ENCODE measurements around the gene KRT8.
A peak's percentile ranks its signal among the peaks of the same experiment; 100 is the strongest.
"Not testable (repeated sequence)": the region's sequence is repeated elsewhere in the genome, so short reads cannot be mapped to it uniquely, and the experiment has no call there.

Gene KRT8

DNA sequence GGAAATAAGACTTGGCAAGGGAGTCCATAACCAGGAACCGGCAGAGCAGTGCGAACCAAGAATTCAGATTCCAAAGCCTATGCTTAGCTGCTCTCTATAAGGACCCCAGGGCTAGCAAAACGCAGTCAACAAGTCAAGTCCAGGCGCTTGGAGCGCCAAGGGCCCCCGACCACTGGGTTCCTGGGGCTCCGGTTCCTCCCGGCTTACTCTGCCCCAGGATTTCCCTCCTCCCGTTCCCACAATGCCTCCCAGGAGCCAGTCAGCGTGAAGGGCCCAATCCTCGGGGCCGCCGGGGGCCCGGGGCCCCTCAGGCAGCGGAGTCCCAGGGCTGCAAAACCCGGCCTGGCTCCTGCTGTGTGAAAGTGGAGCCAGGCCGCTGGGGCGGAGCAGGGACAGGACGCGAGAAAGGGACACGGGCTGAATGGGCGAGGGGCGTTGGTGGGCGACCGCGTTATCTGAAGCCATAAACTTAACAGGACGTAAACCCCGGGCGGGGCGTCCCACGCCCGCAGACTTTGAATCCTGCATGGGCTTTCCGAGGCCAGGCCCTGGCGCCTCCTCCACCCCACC, 1.5 kb downstream of the KRT8 start:
- DNase-seq (ENCODE audit: extremely low read depth in 1 of 2, low read depth in 1 of 2) = peak in 1 of 2 donors; percentile 45

DNA sequence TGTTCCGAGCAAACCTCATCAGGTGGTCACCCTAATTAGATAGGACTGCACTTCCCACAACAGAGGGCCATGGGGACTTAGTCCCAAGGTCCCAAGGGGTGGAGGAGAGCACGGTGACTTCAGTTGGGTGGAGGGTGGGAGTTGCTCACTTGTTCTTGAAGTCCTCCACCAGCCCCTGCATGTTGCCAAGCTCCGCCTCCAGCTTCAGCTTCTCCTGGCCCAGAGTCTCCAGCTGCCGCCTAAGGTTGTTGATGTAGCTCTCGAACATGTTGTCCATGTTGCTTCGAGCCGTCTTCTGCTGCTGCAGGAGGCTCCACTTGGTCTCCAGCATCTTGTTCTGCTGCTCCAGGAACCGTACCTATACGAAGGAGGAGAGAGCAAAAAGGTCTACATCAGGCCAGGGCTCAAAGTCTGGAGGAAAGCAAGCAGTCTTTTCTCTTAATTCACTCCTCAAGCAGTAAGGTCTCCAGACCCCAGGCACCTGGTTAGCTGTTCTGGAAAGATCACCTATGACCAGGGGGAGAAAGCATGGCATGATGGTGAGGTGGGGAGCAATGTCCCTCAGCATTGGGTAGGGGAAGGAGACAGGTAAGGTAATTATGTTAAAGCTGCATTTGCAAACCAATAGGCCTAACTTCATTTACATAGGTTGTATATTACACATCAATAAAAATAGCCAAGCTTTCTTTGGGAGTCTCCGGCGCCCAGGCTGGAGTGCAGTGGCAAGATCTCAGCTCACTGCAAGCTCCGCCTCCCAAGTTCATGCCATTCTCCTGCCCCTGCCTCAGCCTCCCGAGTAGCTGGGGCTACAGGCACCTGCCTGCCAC, 2.9 kb downstream of the KRT8 start:
- no peak for DNase-seq (ENCODE audit: extremely low read depth in 1 of 2, low read depth in 1 of 2)

DNA sequence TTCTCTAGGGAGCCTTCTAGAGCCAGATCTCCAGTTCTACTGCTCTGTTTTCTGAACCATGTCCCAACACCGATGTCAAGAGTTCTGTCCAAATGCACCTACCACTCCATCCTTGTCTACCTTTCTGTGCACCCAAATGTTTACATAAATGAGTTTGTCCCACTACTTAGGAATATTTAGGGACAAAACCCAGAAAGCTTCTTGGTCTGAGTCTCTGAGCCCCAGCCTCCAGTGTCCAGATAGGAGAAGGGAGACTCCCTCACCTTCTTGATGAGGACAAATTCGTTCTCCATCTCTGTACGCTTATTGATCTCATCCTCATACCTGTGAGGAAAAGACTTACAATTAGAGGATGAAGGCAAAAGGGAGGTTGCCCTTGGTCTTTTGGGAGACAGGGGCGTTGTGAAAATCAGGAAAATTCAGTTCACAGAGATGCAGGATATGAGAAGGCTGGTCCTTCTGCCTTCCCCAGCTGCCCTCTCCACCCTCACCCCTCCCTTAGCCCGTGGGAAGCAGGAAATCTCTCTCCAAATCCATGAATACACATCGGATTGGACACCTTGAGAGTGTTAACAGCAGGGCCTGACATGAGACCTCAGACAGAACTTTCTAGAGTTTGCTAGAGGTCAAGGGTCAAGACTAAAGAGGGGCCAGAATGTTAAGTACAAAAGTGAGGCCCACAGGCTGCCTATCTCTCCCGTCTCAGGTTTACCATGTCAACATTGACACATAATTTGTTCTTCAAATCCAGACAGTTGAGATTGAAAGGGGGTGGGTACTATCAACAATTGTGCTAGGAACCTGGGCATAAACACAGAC, 3.8 kb downstream of the KRT8 start:
- no peak for DNase-seq (ENCODE audit: extremely low read depth in 1 of 2, low read depth in 1 of 2)

DNA sequence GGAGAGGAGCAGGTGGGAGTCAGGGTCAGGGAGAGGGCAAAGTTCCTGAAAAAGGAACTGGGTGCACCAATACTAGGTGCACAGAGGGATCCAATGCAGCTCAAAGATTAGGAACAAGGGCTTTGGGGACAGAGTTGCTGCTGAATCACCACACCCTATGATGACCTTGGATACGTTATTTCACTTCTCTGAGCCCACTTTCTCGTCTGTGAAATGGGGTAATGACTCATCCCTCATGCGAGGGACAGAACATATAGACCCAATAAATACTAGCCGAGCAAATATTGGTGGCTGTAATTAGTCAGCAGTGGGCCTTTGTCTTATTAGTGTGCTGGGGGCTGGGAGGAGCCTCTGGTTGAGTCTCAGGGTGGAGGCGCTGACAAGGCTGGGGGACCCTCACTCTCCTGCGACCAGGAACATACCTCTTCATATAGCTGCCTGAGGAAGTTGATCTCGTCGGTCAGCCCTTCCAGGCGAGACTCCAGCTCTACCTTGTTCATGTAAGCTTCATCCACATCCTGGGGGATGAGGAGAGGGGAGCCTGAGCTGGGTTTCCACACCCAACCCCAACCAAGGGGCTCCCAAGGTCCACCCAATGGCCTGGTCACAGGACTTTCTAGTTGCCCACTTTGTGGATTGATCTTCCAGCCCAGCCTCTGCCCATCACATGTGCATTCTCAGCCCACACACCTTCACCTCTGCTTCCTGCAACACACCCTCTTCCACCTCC, 4.5 kb downstream of the KRT8 start:
- no peak for DNase-seq (ENCODE audit: extremely low read depth in 1 of 2, low read depth in 1 of 2)

DNA sequence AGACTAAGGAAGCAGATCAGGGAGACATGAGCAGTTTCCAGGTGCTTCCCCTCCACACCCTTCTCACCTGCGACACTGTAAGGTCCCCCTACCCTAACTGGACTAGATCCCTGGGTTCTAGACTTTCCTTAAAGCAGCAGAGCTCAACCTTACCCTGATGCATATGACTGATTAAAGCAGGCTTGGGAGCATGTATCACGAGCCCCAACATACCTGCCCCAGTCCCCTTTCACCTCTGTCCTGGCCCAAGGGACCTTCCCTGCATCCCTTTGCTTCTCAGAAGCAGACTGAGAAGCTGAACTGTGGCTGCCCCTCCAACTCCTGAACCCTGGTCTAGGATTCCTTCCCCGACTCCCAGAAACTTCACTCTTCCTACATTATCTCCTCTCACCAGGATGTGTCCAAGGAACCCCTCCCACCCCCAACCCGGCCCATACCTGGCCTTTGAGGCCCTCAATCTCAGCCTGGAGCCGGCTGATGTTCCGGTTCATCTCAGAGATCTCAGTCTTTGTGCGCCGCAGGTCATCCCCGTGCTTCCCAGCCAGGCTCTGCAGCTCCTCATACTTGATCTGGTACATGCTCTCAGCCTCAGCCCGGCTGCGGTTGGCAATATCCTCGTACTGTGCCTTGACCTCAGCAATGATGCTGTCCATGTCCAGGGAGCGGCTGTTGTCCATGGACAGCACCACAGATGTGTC, 5.4 kb downstream of the KRT8 start:
- DNase-seq (ENCODE audit: extremely low read depth in 1 of 2, low read depth in 1 of 2) = no peak

DNA sequence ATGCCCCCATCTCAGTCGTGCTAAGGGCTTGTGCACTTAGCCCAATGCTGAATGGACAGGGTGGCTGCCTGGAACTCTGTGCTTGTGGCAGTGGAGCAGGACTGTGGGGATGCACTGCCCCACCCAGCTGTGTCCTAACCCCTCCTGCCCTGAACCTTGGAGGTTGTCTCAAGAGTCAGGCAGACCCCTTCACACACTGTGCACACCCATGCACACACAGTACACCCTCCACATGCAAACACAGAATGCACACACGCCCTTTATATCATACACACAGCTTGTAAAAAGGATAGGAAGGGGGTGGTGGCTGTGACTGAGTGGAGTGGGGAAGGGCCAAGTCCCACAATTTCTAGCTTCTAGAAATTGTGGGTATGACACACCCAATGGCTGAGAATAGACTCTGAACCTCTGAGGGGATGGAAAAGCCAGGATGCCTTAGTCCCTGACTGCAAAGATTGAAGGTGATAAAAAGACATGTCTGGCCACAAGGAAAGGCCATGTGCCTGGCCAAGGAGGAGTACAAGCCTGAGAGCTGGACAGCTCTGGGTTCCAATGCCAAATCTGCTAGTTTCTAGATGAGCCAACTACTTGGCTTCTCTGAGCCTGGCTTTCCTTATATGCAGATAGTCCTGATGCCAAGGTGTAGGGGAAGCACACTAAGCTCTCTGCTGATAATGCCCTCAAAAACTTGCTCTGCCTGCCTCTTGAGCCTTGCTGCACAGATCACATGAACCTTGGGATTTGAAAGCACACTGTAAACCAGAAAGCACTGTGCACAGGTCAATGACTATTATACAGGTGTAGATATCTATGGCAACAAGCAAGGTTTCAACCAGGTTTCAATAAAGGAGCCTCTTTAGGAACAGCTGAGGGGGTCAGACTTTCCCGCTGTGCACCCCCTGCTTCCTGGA, 8.4 kb downstream of the KRT8 start:
- DNase-seq (ENCODE audit: extremely low read depth in 1 of 2, low read depth in 1 of 2) = no peak

DNA sequence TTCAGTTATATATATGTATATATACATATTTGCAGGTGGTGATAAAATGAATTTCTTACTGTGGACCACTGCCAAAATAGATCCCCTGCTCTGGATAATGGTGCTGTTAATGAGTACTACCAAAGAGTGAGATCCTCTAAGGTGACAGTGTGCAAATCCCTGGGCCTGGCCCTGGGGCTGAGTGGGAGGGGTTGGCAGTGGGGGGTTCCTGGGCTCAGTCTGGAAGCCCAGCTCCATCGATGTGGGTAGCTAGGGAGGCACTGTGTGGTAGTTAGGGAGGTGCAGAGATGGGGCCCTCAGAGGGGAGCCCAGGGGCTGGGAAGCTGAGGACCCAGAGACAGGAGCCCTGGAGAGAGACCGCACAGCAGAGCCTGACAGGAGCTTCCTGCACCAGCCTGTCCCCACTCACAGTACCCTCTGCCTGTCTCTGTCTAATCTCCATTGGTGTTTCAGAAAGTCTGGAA, 9.1 kb downstream of the KRT8 start:
- no peak for DNase-seq (ENCODE audit: extremely low read depth in 1 of 2, low read depth in 1 of 2)

DNA sequence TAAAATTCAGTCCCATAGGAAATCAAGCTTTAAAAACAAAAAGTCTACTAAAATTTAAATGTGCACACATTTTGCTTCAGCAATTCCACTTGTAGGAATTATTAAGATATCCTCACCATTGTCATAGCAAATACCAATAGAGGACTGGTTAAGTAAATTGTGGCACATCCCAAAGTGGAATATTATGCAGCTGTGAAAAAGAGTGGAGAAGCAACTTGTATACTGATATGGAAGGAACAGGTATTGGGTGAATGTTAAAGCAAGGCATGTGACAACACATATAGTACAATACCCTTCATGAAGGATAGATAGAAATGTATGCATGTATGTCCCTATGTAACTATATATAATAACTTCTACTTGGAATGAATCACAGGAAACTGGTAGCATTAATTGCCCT, 11.9 kb downstream of the KRT8 start:
- DNase-seq (ENCODE audit: extremely low read depth in 1 of 2, low read depth in 1 of 2) = no peak

DNA sequence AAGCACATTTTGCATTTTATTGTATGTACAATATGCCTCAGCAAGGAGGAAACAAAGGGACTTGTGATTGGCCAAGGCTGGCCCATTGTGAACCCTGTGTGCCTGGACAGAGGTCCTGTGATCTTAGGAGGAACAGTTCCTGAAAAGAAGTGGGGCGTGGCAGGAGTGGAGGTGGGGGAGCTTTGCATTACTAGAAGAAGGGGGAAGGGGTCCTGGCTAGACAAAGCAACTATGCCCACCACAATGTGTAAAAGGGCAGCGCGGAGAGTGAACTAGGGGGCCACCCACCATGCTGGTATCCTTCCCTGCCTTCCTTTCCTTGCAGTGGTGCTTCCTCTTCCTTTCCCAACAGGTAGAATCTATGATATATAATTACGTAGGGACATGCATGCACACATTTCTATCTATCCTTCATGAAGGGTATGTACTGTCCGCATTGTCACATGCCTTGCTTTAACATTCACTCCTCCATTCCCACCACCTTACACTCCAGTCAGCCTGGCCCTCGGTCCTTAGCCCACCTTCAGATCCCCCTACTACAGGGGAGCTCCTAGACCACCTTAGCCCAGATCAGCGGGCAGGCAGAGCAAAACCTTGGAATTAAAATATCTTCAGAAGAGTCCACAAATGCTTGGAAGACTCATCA, 12.5 kb downstream of the KRT8 start:
- DNase-seq (ENCODE audit: extremely low read depth in 1 of 2, low read depth in 1 of 2) = no peak

DNA sequence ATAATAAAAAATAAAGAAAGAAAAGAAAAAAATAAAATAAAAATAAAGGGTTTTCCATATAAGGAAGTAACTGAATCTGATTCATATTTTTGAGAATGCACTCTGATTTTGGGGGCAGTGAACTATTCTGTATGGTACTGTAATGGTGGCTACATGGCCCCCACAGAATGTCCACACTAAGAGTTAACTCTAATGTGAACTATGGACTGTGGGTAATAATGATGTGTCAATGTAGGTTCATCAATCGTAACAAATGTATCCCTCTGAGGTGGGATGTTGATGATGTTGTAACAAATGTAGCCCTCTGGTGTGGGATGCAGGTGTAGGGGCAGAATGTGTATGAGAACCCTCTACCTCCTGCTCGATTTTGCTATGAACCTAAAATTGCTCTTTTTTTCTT, 13.8 kb downstream of the KRT8 start:
- DNase-seq (ENCODE audit: extremely low read depth in 1 of 2, low read depth in 1 of 2) = no peak

DNA sequence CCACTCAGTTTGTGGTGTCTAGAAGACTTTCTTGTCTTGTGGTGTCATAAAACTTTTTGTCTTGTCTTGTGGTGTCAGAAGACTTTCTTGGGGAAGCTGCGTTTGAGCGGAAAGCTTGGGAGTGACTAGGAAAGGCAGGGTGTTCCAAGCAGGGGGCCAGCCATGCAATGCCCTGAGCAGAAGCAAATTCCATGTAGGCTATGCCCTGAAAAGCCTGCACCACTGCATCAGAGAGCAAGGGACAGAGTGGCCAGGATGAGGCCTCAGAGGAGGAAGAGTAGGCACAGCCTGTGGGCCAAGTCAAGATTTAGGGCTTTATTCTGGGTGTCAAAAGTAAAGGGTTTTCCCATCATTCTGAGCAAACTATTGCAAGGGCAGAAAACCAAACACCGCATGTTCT, 14.5 kb downstream of the KRT8 start:
- no peak for DNase-seq (ENCODE audit: extremely low read depth in 1 of 2, low read depth in 1 of 2)

DNA sequence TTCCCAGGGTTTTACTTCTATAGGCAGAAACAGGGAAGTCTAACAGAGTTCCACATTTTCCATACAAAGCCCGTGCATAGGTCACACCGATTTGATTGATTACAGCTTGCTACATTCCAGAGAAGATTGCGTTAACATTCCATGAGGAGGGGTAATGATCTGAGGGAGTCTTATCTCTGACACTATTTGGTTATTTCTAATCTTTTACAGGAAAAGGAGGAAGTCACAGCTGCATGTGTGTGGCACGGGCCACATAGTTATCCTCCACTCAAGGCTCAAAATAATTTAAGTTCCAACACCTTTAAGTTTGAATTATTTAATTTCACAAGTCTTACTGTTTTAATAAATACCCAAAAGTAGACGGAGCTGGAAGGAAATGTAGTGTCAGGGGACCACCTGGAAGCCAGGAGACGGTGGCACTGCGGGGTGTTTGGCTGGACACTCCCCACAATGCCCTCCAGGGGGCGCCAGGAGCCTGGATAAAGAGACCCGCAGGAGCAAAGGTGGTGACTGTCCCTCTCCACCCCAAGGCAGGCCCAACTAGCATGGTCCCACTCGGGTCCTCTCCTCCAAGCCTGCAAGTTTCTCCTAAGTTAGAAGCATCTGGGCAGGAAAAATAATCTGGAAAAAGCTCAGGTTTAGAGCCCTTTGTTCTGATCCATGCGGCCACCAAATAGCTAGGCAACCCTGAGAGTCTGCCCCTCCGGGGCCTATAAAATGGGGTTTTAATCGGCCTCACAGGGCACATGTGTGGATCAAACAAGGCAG, 20.2 kb downstream of the KRT8 start:
- DNase-seq (ENCODE audit: extremely low read depth in 1 of 2, low read depth in 1 of 2) = peak; percentile 52 to 57

DNA sequence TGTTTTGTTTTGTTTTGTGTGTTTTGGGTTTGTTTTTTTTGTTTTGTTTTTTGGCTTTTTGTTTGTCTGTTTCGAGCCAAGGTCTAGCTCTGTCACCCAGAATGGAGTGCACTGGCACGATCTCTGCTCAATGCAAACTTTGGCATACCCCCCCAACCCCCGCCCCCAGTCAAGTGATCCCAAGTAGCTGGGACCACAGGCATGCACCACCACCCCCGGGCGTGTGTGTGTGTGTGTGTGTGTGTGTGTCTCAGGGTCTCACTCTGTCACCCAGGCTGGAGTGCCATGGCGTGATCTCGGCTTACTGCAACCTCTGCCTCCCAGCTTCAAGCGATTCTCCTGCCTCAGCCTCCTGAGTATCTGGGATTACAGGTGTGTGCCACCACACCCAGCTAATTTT, 24.4 kb downstream of the KRT8 start:
- not testable (repeated sequence) for DNase-seq (ENCODE audit: extremely low read depth in 1 of 2, low read depth in 1 of 2)

DNA sequence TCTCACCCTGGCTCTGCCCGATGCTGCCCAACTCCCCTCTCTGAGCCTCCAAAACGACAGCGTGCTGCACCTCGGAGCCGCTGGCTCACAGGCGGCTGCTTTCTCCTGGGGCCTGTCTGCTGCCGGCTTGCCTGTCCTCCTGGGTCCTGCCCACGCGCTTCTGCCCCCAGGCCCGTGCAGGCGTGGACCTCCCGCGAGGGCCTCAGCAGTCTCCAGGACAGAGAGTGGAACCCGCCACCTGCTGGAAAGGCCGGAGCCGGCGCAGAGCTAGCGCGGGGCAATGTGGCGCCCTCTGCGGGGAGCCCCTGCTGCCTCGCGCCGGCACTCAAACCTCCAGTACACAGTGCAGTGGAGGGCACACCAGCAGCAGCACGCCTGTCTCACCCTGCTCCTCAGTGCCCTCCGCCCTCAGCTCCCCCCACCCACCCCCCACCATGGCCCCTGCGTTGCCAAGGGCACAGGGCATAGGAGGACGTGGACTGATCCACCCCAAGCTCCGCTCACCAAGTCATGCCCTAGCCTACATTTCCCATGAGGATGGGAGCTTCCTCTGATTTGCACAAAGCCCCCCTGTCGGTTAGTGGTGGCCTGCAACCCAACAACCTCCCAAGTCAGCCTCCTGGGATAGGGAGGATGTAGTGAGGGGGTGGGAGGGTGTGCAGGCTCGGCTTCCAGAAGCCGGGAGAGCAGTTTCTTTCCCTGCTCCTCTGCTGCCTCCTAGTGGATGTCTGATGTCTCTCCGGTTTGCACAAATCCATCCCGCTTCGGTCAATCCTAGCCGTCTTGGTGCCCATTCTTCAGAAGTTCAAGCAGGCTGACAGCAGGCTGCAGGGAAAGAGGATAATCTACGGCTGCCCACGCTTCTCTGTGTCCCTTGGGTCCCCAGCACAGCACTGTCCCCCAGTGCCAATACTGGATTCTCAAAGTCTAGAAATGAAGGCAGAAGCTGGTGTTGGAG, 25.2 kb downstream of the KRT8 start:
- DNase-seq (ENCODE audit: extremely low read depth in 1 of 2, low read depth in 1 of 2) = peak in 1 of 2 donors; percentile 53

DNA sequence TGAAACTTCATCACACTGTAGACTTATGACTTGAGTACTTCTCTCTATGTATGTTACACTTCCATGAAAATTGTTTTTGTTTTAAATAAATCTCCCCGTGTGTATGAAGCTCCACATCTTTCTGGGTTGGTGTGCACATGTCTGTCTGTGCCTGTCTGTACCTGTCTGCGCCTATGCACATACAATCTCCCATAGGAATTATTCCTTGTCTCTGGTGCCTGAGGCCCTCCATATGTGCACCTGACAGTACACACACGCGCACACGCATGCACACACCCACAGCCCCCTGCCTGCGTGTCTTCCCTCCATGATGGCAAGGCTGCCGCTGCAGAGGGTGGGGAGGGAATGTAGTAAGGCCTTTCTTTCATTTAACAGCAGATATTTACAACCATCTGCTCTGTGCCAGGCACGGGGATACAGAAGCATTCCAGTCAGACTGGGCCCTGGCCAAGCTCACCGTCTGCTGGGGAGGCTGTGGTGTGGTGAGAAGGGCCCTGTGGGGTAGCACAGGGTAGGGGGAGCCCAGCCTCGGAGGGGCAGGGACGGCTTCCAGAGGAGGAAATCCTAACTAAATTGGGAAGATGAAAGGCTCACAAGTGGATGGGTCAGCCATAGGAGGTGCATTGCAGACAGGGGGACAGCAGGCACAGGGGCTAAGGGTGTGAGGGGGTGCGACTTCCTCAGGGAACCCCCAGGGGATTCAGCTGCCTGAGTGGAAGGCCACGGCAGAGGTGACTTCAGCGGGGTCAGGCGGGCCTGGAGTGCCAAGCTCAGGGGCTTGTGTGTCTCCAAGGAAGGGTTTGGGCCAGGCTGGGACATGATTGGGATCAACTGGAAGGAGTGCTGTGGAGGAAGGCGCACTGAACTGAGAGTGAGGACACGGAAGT, 26.1 kb downstream of the KRT8 start:
- DNase-seq (ENCODE audit: extremely low read depth in 1 of 2, low read depth in 1 of 2) = no peak

DNA sequence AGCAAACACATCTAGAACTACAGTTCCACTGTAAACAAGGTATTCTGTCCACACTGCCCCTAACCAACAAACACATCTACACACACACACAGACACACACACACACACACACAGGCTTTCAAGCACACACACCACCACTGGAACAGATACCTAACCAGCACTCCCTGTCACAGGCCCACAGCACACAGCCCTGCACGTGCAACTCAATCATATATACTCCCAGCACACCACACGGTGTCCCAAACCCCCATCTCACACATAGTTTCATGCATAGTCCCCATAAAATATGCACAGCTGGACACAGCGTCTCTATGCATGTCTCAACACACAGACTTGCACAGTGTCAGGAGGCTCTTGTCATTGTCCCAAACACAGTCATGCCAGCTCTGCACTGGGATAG, 27.6 kb downstream of the KRT8 start:
- no peak for DNase-seq (ENCODE audit: extremely low read depth in 1 of 2, low read depth in 1 of 2)
